ENCODE data around the gene GDPD1. TPM values are rescaled to one million over a fixed set of nuclear protein-coding genes. Genes with fewer than 3 reads are reported as not detected.

The GDPD1 gene
- total RNA-seq, 1 experiment from 2014 or later: 3.1 TPM

DNA sequence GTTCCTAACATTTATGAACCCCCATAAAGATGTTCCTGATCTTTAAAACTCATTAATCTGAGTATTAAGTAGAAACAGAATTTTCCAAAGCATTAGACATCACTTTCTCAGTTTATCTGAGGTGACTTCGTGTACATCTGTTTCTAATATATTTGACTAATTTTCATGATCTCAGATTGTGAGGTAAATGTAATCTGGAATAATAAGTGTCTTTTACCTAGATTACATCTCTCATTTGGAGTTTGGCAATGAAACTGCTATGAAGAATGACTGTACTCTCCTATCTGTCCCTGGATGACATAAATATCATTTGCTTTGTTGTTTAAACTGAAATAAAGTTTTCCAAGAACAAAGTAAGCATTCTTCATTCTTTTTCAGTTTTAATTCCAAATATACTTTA lies 55.3 kb downstream of the GDPD1 start:
- H3F3A ChIP-seq (ENCODE audit: insufficient read depth, low read depth): no peaks in the 10 kb centered on the region
- H3K9me2 ChIP-seq (ENCODE audit: insufficient read depth): no peaks in the 10 kb centered on the region
- POLR2A ChIA-PET (ENCODE audit: unreplicated experiment): no interaction called here
- no peaks in the 10 kb centered on the region for H3K79me2 ChIP-seq (ENCODE audit: low read depth)
- no peak overlapping the region for H3K27ac ChIP-seq
- CTCF ChIA-PET: interaction anchor here (0.6 kb wide), 1 partner anchor 24 kb away, joined by 3 read pairs; no protein-coding TSS in a partner anchor
- no peak overlapping the region for H2AFZ ChIP-seq
- no peak overlapping the region for H3K4me3 ChIP-seq
- no peaks in the 10 kb centered on the region for H3K27me3 ChIP-seq (ENCODE audit: insufficient read depth, low read depth)
- H3K4me1 ChIP-seq (replicated peaks; ENCODE audit: insufficient read depth): no peaks in the 10 kb centered on the region
- H4K20me1 ChIP-seq (ENCODE audit: insufficient read depth): no peaks in the 10 kb centered on the region
- no peaks in the 10 kb centered on the region for H3K36me3 ChIP-seq (ENCODE audit: low read depth)
- TF ChIP-seq EZH2 (IDR thresholded peaks at IDR 0.05; ENCODE audit: low read depth): no peak
- TF ChIP-seq, protein P1, sequence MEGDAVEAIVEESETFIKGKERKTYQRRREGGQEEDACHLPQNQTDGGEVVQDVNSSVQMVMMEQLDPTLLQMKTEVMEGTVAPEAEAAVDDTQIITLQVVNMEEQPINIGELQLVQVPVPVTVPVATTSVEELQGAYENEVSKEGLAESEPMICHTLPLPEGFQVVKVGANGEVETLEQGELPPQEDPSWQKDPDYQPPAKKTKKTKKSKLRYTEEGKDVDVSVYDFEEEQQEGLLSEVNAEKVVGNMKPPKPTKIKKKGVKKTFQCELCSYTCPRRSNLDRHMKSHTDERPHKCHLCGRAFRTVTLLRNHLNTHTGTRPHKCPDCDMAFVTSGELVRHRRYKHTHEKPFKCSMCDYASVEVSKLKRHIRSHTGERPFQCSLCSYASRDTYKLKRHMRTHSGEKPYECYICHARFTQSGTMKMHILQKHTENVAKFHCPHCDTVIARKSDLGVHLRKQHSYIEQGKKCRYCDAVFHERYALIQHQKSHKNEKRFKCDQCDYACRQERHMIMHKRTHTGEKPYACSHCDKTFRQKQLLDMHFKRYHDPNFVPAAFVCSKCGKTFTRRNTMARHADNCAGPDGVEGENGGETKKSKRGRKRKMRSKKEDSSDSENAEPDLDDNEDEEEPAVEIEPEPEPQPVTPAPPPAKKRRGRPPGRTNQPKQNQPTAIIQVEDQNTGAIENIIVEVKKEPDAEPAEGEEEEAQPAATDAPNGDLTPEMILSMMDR (conservative IDR thresholded peaks at IDR 0.05): no peak
- DNase-seq: no peak
- BruUV-seq (replicated peaks): no TSS peak
- no peak overlapping the region for H3K4me2 ChIP-seq
- intact Hi-C loops (cut with micrococcal nuclease; ENCODE audit: unreplicated experiment): no loop called here
- H3K9me3 ChIP-seq (ENCODE audit: insufficient read depth, low read depth): no peaks in the 10 kb centered on the region

DNA sequence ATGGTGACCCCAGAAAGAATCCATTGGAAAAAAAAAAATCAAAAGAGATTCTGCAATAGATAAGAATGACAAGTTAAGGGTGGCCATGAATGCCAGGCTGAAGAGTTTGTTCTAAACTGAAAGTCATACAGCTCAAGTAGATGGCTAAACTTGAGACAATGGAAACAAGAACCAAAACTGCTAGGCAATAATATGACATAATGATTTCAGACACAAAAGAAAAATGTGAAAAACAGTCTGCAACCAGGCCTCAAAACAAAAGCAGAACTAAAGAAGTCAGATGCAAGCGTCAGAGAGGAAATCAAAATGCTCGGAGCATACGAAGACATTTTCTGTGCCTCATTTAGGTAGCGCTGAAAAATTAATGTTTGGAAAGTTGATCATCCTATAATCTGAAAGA lies 56.7 kb downstream of the GDPD1 start:
- no peak overlapping the region for H3K27ac ChIP-seq
- H3K4me1 ChIP-seq (replicated peaks; ENCODE audit: insufficient read depth): no peaks in the 10 kb centered on the region
- no peak overlapping the region for H2AFZ ChIP-seq
- H3K27me3 ChIP-seq (ENCODE audit: insufficient read depth, low read depth): no peaks in the 10 kb centered on the region
- H3F3A ChIP-seq (ENCODE audit: insufficient read depth, low read depth): no peaks in the 10 kb centered on the region
- no TSS peak for BruUV-seq (replicated peaks)
- ChIA-PET POLR2A (ENCODE audit: unreplicated experiment) (no interaction called here), CTCF (no interaction called here)
- no peaks in the 10 kb centered on the region for H3K79me2 ChIP-seq (ENCODE audit: low read depth)
- H3K9me2 ChIP-seq (ENCODE audit: insufficient read depth): no peaks in the 10 kb centered on the region
- DNase-seq: no peak
- no peak overlapping the region for H3K4me2 ChIP-seq
- TF ChIP-seq EZH2 (IDR thresholded peaks at IDR 0.05; ENCODE audit: low read depth): no peak
- TF ChIP-seq, protein P1 (conservative IDR thresholded peaks at IDR 0.05): no peak
- intact Hi-C loops (cut with micrococcal nuclease; ENCODE audit: unreplicated experiment): no loop called here
- no peak overlapping the region for H3K4me3 ChIP-seq
- H3K9me3 ChIP-seq (ENCODE audit: insufficient read depth, low read depth): no peaks in the 10 kb centered on the region
- H3K36me3 ChIP-seq (ENCODE audit: low read depth): no peaks in the 10 kb centered on the region
- no peaks in the 10 kb centered on the region for H4K20me1 ChIP-seq (ENCODE audit: insufficient read depth)

DNA sequence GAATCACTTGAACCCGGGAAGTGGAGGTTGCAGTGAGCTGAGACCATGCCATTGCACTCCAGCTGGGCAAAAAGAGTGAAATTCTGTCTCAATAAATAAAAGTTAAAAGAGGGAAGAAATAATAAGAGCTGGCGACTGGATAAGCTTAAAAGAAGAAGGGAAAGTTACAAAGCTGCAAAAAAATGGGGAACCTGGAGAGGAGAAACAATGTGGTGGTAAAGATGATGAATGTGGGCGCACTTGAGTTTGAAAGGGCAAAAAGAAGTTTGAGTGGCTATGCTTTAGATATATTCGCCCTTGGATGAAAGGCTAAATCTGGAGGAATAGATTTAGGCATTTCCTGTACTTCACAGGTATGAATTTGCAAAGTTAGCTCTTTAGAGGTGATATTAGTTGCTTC lies 58.1 kb downstream of the GDPD1 start:
- no peak overlapping the region for H3K27ac ChIP-seq
- no peak overlapping the region for H2AFZ ChIP-seq
- BruUV-seq (replicated peaks): no TSS peak
- ChIA-PET CTCF (no interaction called here), POLR2A (ENCODE audit: unreplicated experiment) (no interaction called here)
- H3K4me3 ChIP-seq: no peak overlapping the region
- H4K20me1 ChIP-seq (ENCODE audit: insufficient read depth): no peaks in the 10 kb centered on the region
- H3K4me1 ChIP-seq (replicated peaks; ENCODE audit: insufficient read depth): no peaks in the 10 kb centered on the region
- no peak overlapping the region for H3K4me2 ChIP-seq
- DNase-seq: no peak
- H3K9me2 ChIP-seq (ENCODE audit: insufficient read depth): no peaks in the 10 kb centered on the region
- no peak for TF ChIP-seq EZH2 (IDR thresholded peaks at IDR 0.05; ENCODE audit: low read depth)
- TF ChIP-seq, protein P1 (conservative IDR thresholded peaks at IDR 0.05): no peak
- H3F3A ChIP-seq (ENCODE audit: insufficient read depth, low read depth): peaks cover 4% of the 10 kb centered on the region; the same call in 1 of the 2 replicates
- H3K27me3 ChIP-seq (ENCODE audit: insufficient read depth, low read depth): no peaks in the 10 kb centered on the region
- H3K36me3 ChIP-seq (ENCODE audit: low read depth): no peaks in the 10 kb centered on the region
- H3K79me2 ChIP-seq (ENCODE audit: low read depth): no peaks in the 10 kb centered on the region
- intact Hi-C loops (cut with micrococcal nuclease; ENCODE audit: unreplicated experiment): no loop called here
- no peaks in the 10 kb centered on the region for H3K9me3 ChIP-seq (ENCODE audit: insufficient read depth, low read depth)
